ENCODE measurements around the gene BABAM2. TPM values are rescaled to one million over a fixed set of nuclear protein-coding genes. Genes with fewer than 3 reads are reported as not detected.

BABAM2 gene
- total and polyA plus RNA-seq, 2 experiments from 2014 or later: 17.8 to 21.5 TPM

- Histone ChIP-seq H3K4me2 (no peak overlapping the region), H3F3A (replicated peaks; ENCODE audit: low read depth) (no peaks in the 10 kb centered on the region), H3K79me2 (replicated peaks; ENCODE audit: insufficient read depth) (no peaks in the 10 kb centered on the region), H3K27me3 (ENCODE audit: insufficient read depth) (no peaks in the 10 kb centered on the region), H3K27ac (ENCODE audit: low read depth) (no peak overlapping the region), H4K20me1 (replicated peaks; ENCODE audit: insufficient read depth) (no peaks in the 10 kb centered on the region), H2AFZ (no peak overlapping the region), H3K4me1 (ENCODE audit: insufficient read depth) (no peaks in the 10 kb centered on the region), H3K36me3 (ENCODE audit: insufficient read depth) (no peaks in the 10 kb centered on the region), H3K9me2 (ENCODE audit: insufficient read depth) (0 out of 2 replicates have a peak, but pooled peaks cover 7% of the 10 kb centered on the region), H3K4me3 (no peak overlapping the region)
- Mint-ChIP-seq H3K27me3 (ENCODE audit: insufficient read depth, low read depth, poor library complexity) (no peaks in the 10 kb centered on the region), H3K9me3 (peaks cover 5% of the 10 kb centered on the region; the same call in 2 of the 3 replicates), H3K27ac (no peak overlapping the region), H3K4me3 (no peak overlapping the region), H3K36me3 (ENCODE audit: low read depth) (no peaks in the 10 kb centered on the region), H3K4me1 (no peaks in the 10 kb centered on the region)
- TF ChIP-seq ZNF462 (CRISPR knock-in tag; IDR thresholded peaks at IDR 0.05) (no peak), CREB1 (CRISPR knock-in tag; IDR thresholded peaks at IDR 0.05; ENCODE audit: low read depth) (no peak), NANOG (IDR thresholded peaks at IDR 0.05; ENCODE audit: borderline replicate concordance) (no peak), REST (IDR thresholded peaks at IDR 0.05; ENCODE audit: unreplicated experiment) (no peak), POLR2AphosphoS5 (IDR thresholded peaks at IDR 0.05; ENCODE audit: low read depth) (no peak), ZNF331 (CRISPR knock-in tag; IDR thresholded peaks at IDR 0.05; ENCODE audit: low read depth) (no peak), JUNB (IDR thresholded peaks at IDR 0.05; ENCODE audit: unreplicated experiment) (no peak), EZH2phosphoT487 (IDR thresholded peaks at IDR 0.05; ENCODE audit: unreplicated experiment) (no peak)
- TF ChIP-seq, protein P1, sequence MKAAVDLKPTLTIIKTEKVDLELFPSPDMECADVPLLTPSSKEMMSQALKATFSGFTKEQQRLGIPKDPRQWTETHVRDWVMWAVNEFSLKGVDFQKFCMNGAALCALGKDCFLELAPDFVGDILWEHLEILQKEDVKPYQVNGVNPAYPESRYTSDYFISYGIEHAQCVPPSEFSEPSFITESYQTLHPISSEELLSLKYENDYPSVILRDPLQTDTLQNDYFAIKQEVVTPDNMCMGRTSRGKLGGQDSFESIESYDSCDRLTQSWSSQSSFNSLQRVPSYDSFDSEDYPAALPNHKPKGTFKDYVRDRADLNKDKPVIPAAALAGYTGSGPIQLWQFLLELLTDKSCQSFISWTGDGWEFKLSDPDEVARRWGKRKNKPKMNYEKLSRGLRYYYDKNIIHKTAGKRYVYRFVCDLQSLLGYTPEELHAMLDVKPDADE (IDR thresholded peaks at IDR 0.05): no peak
- TF ChIP-seq, protein P2, sequence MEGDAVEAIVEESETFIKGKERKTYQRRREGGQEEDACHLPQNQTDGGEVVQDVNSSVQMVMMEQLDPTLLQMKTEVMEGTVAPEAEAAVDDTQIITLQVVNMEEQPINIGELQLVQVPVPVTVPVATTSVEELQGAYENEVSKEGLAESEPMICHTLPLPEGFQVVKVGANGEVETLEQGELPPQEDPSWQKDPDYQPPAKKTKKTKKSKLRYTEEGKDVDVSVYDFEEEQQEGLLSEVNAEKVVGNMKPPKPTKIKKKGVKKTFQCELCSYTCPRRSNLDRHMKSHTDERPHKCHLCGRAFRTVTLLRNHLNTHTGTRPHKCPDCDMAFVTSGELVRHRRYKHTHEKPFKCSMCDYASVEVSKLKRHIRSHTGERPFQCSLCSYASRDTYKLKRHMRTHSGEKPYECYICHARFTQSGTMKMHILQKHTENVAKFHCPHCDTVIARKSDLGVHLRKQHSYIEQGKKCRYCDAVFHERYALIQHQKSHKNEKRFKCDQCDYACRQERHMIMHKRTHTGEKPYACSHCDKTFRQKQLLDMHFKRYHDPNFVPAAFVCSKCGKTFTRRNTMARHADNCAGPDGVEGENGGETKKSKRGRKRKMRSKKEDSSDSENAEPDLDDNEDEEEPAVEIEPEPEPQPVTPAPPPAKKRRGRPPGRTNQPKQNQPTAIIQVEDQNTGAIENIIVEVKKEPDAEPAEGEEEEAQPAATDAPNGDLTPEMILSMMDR (conservative IDR thresholded peaks at IDR 0.05; ENCODE audit: low read depth in 2 of 2): no peak
- ATAC-seq: no peak
- no peak for DNase-seq (ENCODE audit: low spot score)
Measured at GRCh38 chr2:27875089-27875881, 15.2 kb upstream of the BABAM2 start.
